NK-92 (cell line): ENCODE data around the gene NSD2.
"Not testable (repeated sequence)": the region's sequence is repeated elsewhere in the genome, so short reads cannot be mapped to it uniquely, and the experiment has no call there.

Source experiments
- DNase-seq: peaks from one replicate; lab custom pipeline; 2025; ENCODE audit not compliant: unreplicated experiment; lab: John Stamatoyannopoulos, UW

Gene NSD2

DNA sequence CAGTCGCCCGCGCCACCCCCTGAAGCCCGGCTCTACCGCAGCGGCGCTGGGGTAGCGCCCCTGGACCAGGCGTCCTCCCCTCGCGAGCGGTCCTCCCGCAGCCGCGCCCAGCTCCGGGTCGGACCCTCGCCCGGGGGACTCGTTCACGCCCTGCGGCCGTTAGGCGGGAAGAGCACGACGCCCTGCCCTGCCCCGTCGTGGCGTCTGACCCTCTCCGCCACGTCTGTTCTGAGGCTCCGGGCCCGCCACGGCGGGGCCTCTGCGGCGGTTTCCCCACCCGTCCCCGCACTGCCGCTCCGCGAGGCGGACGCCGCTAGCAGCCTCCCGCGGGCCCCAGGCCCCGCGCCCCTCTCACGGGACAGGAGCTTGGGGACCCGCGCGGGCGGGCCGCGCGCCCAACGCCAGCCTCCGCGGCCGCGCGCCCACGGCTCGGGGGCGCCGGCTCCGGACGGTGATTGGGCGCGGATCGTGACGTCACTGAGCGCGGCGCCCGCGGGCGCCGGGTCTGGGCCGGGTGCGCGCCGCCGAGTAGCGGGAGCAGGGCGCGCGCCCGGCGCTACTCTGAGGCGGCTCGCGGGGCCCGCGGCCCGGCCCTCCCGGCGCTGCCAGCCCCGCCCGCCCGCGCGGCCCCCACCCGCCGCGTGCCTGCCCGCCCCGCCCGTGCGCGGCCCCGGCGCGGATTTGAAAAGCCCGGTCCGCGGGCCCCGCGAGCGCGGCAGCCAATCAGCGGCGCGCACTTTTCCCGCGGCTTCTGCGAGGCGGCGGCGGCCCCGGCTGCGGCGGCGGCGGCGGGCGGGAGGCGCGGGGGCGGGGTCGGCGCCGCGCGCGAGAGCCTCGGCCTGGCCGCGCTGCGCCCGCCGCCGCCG, at the start of gene NSD2:
TSS of gene NSD2 (plus strand) at position 816 of the 866 bp plus-strand sequence. CDS start 29,262 bp downstream, outside the sequence.
- DNase-seq: no peak

DNA sequence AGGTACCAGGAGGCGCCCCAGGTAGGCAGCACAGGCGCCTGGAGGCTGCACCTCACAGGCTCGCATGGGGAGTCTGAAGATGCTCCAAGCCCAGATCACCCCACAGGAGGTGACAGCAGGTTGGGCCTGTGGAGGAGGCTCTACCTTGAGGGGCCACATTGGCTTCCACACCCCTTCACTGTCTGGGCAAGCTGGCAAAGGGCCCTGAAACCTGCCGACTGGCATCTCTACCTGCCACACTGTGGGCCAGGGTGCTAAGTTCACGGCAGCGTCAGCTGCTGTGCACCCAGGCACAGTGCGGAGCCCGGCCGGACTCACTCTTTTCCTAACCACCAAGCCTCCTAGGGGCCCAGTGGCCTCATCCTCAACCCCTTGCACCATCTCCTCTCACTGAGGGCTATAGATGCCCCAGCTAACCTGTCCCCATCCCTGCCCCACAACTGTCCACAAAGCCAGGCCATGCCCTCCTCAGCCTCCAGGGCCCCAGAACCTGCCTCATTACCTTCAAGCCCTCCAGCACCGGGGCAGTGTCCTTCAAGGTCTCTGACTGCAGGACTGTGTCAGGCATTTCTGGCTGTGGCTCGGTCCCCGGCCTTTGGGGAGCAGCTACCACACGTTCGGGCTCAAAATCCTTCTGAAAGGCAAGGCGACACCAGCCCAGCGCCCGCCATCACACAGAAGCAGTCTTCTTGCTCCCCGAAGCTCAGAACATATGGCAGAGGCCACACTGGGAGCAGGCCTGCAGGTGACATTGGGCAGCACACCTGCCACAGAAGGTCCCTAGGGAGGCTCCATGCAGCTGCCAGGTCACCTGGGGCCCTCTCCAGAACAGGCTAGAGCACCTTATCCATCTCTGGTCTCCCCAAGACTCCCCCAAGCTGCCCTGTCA, 49.3 kb upstream of the NSD2 start:
- DNase-seq: no peak

DNA sequence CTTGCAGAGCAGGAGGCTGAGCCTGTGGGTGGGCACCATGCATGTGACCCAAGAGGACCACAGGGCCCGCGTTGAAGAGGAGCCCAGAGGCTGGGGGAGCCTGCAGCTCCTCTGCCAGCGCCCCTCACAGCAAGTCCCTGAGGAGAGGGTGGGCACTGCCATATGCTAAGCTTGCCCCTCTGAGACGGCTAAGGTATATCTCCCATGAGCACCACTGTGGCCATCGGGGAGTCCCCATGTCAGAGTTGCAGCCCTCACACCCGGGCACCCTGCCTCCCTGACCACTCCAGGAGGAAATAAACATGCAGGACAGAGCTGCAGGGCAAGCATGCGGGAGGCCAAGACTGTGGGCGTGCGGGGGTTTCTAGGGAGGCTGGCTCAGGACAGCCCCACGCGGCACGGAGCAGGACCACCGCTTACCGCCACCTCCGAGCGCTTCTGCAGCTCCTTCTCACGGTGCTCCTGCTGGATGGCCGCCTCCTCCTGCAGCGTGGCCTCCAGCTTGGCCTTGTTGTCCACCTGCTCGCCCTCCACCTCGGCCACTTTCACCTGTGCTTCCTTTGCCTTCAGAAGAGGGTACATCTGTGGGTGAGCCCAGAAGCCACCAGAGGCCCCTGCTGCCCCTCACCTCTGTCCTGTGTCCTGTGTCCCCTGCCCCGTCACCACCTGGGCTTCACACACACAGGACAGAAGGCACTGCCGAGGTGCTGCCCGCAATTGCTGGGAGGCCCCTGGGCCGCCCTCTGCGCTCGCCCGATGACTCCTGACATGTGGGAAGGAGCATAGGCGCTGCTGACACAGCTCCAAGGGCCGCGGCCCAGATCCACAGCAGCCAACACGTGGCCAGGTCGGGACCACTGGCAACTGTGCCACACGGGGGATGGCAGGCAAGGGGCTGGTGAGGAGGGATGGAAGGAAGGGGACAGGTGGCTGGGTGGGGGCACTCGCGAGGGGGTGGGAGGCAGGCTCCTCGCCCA, 48.3 kb upstream of the NSD2 start:
- DNase-seq: no peak

DNA sequence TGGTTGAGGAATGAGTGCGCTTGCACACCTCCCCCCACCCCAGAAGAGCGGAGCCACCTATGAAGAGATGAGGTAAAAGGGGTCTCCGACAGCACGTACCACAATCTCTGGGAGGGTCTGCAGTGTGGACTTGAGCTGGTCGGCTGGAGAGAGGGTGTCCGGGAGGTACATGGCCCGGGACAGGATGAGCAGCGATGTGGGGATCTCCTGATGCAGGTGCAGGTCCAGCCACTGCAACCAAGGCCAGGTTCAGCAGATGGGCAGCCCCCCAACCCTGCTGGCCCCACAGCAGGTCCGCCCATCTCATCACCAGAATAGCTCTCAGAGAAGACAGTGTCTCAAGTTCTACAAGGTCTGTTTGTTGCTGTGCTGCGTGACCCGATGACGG, 47.7 kb upstream of the NSD2 start:
- DNase-seq: no peak

DNA sequence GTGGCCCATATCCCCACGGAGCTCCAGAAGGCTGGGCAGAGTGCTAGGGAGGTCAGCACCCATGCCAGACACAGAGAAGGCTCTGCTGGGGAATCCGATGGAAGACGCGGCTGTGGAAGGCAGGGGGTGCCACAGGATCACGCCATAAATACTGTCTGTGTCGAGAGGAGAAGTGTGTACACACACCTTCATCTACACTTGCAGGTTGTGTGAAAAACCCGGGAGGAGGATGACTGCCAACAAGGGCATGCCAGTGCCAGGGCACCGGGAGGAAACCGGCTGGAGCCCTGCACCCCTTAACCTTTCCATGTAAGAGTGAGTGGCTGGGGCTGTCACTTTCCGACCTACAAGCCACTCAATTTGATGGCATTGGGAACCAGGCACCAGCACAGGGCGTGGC, 46.4 kb upstream of the NSD2 start:
- no peak for DNase-seq

DNA sequence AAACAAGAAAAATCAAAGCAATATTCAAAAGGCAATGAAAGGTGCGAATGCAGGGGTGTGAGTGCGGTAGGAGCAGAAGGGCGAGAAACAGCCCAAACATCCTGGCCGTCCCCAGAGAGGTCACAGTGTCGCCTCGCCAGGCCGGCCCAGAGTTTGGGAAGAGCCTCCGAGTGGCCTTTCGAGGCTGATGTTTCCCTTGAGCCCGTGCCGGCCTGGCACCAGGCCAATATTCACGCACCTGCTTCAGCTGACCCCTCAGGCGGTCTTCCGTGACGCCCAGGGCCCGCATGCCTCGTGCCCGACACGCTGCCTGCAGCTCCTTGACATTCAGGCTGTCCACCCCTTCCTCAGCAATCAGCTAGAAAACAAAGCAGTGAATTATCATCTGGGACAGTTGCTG, 45.9 kb upstream of the NSD2 start:
- no peak for DNase-seq

DNA sequence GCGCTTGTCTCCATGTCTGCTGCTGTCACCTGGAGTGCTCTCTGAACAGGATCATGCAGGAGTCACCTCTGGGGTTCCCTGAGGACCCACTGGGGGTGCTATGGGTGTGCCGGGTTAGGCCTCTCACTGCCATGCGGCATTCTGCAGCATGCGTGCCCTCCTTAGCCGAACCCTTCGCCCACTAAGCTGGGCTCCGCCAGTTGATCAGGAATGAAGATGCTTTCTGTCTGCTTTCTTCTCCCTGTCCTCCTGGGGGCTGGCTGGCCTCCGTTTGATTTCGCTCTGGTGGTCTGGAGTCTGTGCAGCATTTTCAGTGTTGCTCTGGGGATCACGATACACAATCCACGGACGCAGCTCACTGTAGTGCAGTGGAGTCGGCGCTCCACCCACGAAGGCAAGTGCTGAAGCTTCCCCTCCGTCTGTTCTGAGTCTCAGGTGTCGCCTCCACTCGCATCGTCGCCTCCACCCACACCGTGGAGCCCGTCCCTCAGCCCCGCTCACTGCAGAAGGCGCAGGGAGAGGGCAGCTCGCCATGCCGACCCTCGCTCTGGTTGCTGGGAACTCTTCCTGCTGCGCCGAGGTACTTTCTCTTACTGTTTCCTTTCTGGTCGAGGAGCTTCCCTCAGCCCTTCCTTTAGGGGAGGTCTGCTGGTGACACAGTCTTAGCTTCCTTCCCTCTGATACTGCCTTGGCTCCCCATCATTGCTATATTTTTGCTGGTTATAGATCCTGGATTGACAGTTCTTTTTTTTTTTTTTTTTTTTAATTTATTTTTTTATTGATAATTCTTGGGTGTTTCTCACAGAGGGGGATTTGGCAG, 44.5 kb upstream of the NSD2 start:
- DNase-seq: no peak

DNA sequence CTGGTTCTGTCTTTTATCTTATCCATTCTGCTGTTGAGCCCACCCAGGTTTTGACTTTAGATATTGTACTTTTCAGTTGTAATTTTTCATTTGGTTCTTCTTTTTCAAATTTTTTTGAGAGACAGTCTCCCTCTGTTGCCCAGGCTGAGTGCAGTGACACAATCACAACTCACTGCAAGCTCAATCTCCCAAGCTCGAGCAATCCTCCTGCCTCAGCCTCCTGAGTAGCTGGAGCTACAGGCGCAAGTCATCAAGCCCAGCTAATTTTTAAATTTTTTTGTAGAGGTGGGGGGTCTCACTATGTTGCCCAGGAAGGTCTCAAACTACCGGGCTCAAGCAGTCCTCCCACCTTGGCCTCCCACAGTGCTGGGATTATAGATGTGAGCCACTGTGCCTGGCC, 41.0 kb upstream of the NSD2 start:
- no peak for DNase-seq

DNA sequence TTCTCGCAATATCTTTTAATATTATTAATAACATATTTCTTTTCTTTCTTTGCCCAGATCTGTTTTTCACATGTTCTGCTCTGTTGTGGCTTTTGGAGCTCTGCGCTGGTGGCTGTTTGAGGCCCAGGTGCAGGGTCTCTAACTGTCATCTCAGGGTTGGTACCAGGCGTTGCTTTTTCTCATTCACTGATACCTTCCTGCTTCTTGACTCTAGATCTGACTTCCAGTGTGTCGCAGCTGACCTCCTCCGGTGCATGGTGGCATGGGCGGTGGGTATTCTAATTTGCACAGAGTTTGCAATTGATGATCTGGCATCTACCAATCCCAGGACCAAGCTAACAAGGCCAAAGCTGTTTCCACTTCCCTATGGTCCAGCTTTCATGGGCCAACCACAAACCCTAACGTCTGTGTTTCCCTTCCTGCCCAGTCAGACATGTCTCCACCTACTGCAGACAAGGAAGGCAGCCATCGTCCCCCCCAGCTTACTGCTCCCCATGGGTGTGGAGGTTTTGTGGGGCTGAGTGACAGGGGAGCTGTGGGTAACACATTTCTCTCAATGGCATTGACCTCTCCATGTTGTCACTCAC, 40.5 kb upstream of the NSD2 start:
- no peak for DNase-seq

DNA sequence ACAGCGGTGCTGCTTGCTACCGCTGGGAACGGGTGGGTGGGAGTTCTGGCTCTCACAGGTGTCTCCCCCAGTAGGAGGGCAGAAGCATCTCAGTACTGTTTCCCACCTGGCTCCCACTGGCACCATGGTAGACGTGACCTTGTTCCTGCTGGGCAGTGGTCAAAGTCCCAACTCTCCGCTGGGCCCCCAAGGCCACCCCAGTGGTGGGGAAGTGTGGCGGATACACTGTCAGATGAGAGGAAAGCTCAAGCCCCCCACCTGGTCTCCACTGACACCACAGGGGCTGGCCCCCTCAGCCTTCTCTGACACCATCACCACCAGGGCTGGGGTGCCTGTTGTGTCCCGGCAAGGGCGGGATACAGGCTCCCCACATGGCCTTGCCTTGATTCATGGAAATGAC, 39.9 kb upstream of the NSD2 start:
- DNase-seq: no peak

DNA sequence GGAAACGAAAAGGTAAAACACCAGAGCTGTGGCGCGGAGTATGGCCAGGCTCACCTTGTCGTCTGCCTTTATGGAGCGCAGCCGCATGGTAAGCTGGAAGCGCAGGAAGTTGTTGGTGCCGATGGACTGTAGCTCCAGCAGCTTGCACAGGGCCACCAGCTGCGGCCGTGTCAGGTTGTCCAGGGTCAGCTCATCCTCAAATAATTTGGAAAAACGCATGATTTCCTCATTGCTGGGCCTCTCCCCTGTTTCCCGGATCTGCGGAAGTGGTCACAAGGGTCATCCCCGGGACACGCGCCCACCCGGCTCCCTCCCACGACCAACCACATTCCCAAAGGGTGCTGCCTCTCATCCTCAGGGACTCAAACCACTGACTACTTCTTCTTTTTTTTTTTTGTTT, 38.5 kb upstream of the NSD2 start:
- no peak for DNase-seq

DNA sequence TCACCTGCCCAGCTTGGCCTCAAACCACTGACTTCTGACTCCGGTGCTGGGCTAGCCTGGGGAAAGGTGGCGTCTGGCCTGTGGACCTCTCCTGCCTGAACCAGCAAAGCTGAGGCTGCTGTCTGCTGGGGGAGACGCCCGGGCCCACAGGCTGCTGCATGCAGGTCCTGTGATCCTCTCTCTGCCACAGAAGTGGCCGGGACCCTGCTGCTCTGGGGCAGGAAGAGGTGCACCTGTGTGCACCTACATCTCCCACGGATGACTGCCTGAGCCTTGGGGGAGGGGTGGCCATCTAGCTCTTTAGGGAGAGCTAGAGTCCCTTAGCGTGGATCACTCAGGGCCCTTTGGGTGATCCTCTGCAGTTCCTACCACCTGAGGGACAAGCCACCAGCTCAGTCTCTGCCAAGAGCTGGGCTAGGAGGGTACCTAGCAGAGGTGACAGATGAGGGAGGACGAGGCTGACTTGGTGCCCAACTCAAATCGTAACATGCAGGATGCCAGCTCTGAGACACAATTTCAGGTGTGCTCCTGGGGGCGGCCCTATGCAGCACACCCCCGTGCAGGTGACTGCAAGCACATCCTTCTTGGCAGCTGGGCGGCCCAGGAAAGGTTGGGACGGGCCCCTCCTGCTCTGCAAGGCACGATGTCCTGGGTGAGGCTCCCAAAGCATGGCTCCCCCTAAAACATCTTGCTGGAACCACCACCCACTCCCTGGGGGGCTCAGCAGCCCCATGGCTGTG, 37.7 kb upstream of the NSD2 start:
- DNase-seq: no peak

DNA sequence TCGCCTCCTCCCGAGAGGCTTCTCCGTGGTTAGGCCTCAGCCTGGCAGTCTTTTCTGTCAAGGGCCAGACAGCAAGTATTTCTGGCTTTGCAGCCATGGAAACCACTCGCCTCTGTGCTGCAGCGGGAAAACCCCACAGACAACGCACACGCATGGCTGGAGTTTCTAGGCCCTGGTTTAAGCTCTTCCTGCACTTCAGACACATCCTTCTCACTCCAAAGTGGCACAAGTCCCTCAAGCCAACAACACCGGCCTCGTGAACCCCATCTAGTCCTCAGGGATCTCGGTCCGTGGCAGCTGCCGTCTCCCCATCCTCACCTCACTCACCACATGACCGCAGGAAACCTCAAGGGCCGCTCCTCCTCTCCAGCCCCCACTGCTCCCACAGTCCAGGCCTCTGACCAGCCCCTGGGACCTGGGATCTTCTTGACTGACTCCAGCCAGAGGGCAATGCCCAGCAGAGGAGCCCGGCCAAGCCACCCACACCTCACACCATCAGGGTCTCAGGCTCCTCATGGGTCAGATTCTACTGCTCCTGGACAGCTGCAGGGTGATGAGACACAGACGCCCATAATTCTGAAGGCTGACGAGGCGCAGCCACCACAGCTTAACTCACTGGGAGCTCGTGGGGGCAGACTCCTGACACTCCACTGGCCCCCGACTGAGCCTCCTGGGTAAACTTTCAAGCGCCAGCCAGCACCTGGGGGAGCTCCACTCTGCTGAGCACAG, 37.0 kb upstream of the NSD2 start:
- no peak for DNase-seq

DNA sequence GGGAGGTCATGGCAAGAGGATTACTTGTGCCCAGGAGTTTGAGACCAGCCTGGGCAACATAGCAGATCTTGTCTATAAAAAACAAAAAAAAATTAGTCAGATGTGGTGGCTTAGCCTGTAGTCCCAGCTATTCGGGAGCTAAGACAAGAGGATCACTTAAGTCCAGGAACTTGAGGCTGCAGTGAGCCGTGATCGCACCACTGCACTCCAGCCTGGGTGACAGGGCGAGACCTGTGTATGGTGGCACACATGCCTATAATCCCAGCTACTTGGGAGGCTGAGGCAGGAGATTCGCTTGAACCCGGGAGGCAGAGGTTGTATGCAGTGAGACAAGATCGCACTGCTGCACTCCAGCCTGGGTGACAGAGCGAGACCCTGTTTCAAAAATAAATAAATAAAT, 35.4 kb upstream of the NSD2 start:
- DNase-seq: not testable (repeated sequence)

DNA sequence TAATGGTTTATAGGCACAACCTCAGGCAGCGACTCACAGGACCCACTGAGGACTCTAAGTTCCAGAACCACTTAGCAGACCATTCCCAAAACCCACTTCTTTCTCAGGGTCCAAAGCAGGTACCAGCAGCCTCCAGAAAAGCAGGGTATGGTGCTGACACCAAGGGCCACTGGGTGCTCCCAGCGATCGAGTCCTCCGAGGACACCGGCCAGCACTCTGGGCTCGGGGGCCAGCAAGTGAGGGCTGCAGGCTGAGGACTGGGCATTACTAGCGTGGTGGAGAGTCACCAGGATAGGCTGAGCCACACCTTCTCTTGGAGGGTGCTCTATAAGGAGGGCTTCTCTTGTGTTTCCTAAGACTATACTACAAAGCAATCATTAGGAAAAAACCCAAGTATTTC, 34.5 kb upstream of the NSD2 start:
- DNase-seq: no peak

DNA sequence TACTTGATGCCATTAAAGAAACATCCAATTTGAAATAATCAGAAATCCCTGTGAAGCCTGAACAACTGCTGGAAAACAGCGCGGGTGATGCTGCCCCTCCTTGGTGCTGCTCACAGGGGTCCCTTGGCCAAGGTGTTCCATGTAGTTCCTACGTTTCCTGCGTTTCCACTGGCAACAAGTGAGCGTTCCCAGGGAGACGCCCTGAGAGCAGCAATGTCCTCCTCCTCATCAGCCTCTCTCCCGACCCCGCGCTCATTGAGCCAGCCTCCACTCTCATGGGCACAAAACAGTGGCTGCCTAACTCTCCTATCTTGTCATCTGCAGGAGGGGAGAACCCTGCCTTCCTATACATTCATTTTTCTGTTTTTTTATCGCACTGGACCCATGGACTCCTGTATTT, 34.1 kb upstream of the NSD2 start:
- no peak for DNase-seq

DNA sequence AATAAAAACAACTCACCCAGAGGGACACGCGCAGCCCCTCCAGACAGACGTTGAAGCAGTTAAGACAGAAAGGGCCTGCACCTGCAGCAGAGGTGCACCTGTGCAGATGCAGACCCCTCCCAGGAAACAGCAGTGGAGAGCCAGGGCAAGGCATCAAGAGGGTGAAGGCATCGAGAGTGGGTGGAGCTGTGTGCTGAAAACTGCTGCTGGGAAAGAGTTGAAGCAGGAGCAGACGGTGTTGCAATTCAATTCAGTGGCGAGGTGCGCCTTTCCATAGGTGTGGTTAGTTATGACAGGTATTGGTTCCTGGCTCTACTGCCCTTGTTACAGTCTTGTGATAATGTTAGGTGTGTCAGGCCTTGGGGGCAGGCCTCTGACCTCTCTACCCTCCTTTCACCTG, 31.9 kb upstream of the NSD2 start:
- no peak for DNase-seq

DNA sequence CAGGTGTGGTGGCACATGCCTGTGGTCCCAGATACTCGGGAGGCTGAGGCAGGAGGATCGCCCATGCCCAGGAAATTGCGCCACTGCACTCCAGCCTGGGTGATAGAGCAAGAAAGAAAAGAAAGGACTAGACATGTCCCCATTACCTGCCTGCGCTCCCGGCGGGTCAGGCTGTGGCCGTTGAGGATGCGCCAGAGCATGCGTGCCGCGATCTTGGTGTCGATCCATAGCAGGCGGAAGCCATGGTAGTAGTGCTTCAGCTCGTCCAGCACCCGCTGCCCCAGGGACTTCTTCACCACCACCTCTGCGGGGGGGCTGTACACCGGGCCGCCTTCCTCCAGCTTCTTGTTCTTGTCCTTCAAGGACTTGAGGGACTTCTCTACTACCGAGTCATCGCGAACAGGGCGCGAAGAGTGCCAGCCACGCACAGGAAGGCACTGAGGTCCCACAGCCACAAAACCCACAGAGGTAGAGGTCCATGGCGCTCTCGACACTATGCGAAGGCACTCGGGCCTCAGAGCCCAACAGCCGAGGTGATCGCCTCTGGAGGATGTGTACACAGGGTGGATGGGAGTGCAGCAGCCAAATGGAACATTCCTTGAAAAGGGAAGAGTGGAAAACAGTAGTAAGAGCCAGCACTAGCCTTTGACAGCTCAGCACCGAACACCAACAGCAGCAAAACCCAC, 29.8 kb upstream of the NSD2 start:
- DNase-seq: no peak
